ENCODE measurements around the gene TRIML1.
A peak's percentile ranks its signal among the peaks of the same experiment; 100 is the strongest.

Gene TRIML1

GRCh38 chr4:188121530-188121929 lies 17.7 kb upstream of the TRIML1 start:
- intact Hi-C loops (cut with DNase I; ENCODE audit: low total_unique reads) = no loop called here
- no peaks in the 10 kb centered on the region for H3K27me3 ChIP-seq
- H3K36me3 ChIP-seq = no peaks in the 10 kb centered on the region
- no peak for DNase-seq
- no peak for TF ChIP-seq CTCF (IDR thresholded peaks at IDR 0.05)
- no peaks in the 10 kb centered on the region for H3K4me1 ChIP-seq
- H3K9me3 ChIP-seq = no peaks in the 10 kb centered on the region
- no peak overlapping the region for H3K4me3 ChIP-seq
- no peak overlapping the region for H3K27ac ChIP-seq

GRCh38 chr4:188127214-188127874 lies 11.9 kb upstream of the TRIML1 start:
- DNase-seq = no peak

GRCh38 chr4:188130355-188130754 lies 8.9 kb upstream of the TRIML1 start:
- Histone ChIP-seq H3K4me3 (no peak overlapping the region), H3K9me3 (no peaks in the 10 kb centered on the region), H3K27me3 (no peaks in the 10 kb centered on the region), H3K36me3 (no peaks in the 10 kb centered on the region), H3K4me1 (peaks cover 0 to 13% (median 7%) of the 10 kb centered on the region in 4 donors), H3K27ac (no peak overlapping the region)
- no peak for TF ChIP-seq CTCF (IDR thresholded peaks at IDR 0.05)
- intact Hi-C loops (cut with DNase I; ENCODE audit: low total_unique reads) = no loop called here
- no peak for DNase-seq

More at GRCh38 chr4:188127214-188127874, 11.9 kb upstream of the TRIML1 start:
- Histone ChIP-seq H3K27me3 (no peaks in the 10 kb centered on the region), H3K4me3 (no peak overlapping the region), H3K27ac (peak overlapping the region; percentile 38 to 40), H3K4me1 (peaks cover 0 to 13% (median 7%) of the 10 kb centered on the region in 4 donors), H3K36me3 (no peaks in the 10 kb centered on the region), H3K9me3 (no peaks in the 10 kb centered on the region)
- intact Hi-C loops (cut with DNase I; ENCODE audit: low total_unique reads) = no loop called here
- TF ChIP-seq CTCF (IDR thresholded peaks at IDR 0.05) = no peak

- intact Hi-C loops (cut with DNase I; ENCODE audit: low total_unique reads) = no loop called here
- H3K4me3 ChIP-seq = no peak overlapping the region
- no peak overlapping the region for H3K27ac ChIP-seq
- no peak for DNase-seq
- H3K36me3 ChIP-seq = no peaks in the 10 kb centered on the region
- H3K27me3 ChIP-seq = no peaks in the 10 kb centered on the region
- no peaks in the 10 kb centered on the region for H3K9me3 ChIP-seq
- peaks cover 0 to 11% (median 7%) of the 10 kb centered on the region in 4 donors for H3K4me1 ChIP-seq
- no peak for TF ChIP-seq CTCF (IDR thresholded peaks at IDR 0.05)
Measured at GRCh38 chr4:188132232-188132631, 7.0 kb upstream of the TRIML1 start.

GRCh38 chr4:188138227-188138626 lies 1.0 kb upstream of the TRIML1 start:
- Histone ChIP-seq H3K27ac (no peak overlapping the region), H3K36me3 (no peaks in the 10 kb centered on the region), H3K4me1 (no peaks in the 10 kb centered on the region), H3K9me3 (no peaks in the 10 kb centered on the region), H3K4me3 (no peak overlapping the region), H3K27me3 (no peaks in the 10 kb centered on the region)
- no peak for TF ChIP-seq CTCF (IDR thresholded peaks at IDR 0.05)
- DNase-seq = no peak
- intact Hi-C loops (cut with DNase I; ENCODE audit: low total_unique reads) = no loop called here

GRCh38 chr4:188139671-188140070 lies 430 bp downstream of the TRIML1 start:
- Histone ChIP-seq H3K27me3 (no peaks in the 10 kb centered on the region), H3K36me3 (no peaks in the 10 kb centered on the region), H3K9me3 (no peaks in the 10 kb centered on the region), H3K4me3 (no peak overlapping the region), H3K4me1 (no peaks in the 10 kb centered on the region), H3K27ac (no peak overlapping the region)
- no peak for TF ChIP-seq CTCF (IDR thresholded peaks at IDR 0.05)
- DNase-seq = no peak
- intact Hi-C loops (cut with DNase I; ENCODE audit: low total_unique reads) = no loop called here

All from tibial artery (tissue), 4 donors.